ENCODE results near the gene SLC25A2. TPM values are rescaled to one million over a fixed set of nuclear protein-coding genes. Genes with fewer than 3 reads are reported as not detected.

The SLC25A2 gene
- polyA plus RNA-seq, 1 donor from 2014 or later: not detected

- Histone ChIP-seq H3K9me3 (ENCODE audit: low read length) (peaks cover 10% of the 10 kb centered on the region), H3K4me3 (ENCODE audit: low read length) (no peak overlapping the region), H3K4me2 (ENCODE audit: low read length) (no peak overlapping the region), H3K36me3 (ENCODE audit: insufficient read depth, low read length) (no peaks in the 10 kb centered on the region), H3K9me2 (ENCODE audit: insufficient read depth, low read length) (no peaks in the 10 kb centered on the region), H3K79me2 (replicated peaks; ENCODE audit: insufficient read depth, low read length) (no peaks in the 10 kb centered on the region), H3F3A (ENCODE audit: insufficient read depth, low read length, poor library complexity, severe bottlenecking) (no peaks in the 10 kb centered on the region), H3K9ac (ENCODE audit: low read length) (no peak overlapping the region), H3K27me3 (ENCODE audit: insufficient read depth, low read depth, low read length) (no peaks in the 10 kb centered on the region), H3K27ac (ENCODE audit: low read length) (no peak overlapping the region), H4K20me1 (ENCODE audit: insufficient read depth) (no peaks in the 10 kb centered on the region), H2AFZ (ENCODE audit: low read depth, low read length) (no peak overlapping the region)
- no peak for TF ChIP-seq TAF1 (IDR thresholded peaks at IDR 0.05; ENCODE audit: low read depth)
- TF ChIP-seq SMC3 (conservative IDR thresholded peaks at IDR 0.05; ENCODE audit: poor library complexity): no peak
- TF ChIP-seq EZH2 (IDR thresholded peaks at IDR 0.05; ENCODE audit: borderline replicate concordance, insufficient read depth, low read length, poor library complexity, severe bottlenecking): no peak
- no peak for TF ChIP-seq MXI1 (conservative IDR thresholded peaks at IDR 0.05; ENCODE audit: poor library complexity, severe bottlenecking)
- no peak for TF ChIP-seq REST (IDR thresholded peaks at IDR 0.05; ENCODE audit: borderline replicate concordance)
- no peak for TF ChIP-seq CTCF (IDR thresholded peaks at IDR 0.05; ENCODE audit: poor library complexity, severe bottlenecking)
- no peak for TF ChIP-seq RAD21 (conservative IDR thresholded peaks at IDR 0.05)
Measured at GRCh38 chr5:141345327-141345726, 41.5 kb upstream of the SLC25A2 start.

- H2AFZ ChIP-seq (ENCODE audit: low read depth, low read length): no peak overlapping the region
- TF ChIP-seq TAF1 (IDR thresholded peaks at IDR 0.05; ENCODE audit: low read depth) (no peak), REST (IDR thresholded peaks at IDR 0.05; ENCODE audit: borderline replicate concordance) (no peak), POLR2AphosphoS5 (IDR thresholded peaks at IDR 0.05) (no peak), RAD21 (conservative IDR thresholded peaks at IDR 0.05) (no peak)
- no peaks in the 10 kb centered on the region for H4K20me1 ChIP-seq (ENCODE audit: insufficient read depth)
- no peak overlapping the region for H3K9ac ChIP-seq (ENCODE audit: low read length)
- no peaks in the 10 kb centered on the region for H3K27me3 ChIP-seq (ENCODE audit: insufficient read depth, low read depth, low read length)
- no peaks in the 10 kb centered on the region for H3K36me3 ChIP-seq (ENCODE audit: insufficient read depth, low read length)
- no peaks in the 10 kb centered on the region for H3F3A ChIP-seq (ENCODE audit: insufficient read depth, low read length, poor library complexity, severe bottlenecking)
- H3K9me2 ChIP-seq (ENCODE audit: insufficient read depth, low read length): no peaks in the 10 kb centered on the region
- H3K4me3 ChIP-seq (ENCODE audit: low read length): no peak overlapping the region
- no peaks in the 10 kb centered on the region for H3K79me2 ChIP-seq (replicated peaks; ENCODE audit: insufficient read depth, low read length)
- no peak overlapping the region for H3K27ac ChIP-seq (ENCODE audit: low read length)
- peaks cover 10% of the 10 kb centered on the region for H3K9me3 ChIP-seq (ENCODE audit: low read length)
- no peak overlapping the region for H3K4me2 ChIP-seq (ENCODE audit: low read length)
Measured at GRCh38 chr5:141343953-141344463, 40.2 kb upstream of the SLC25A2 start.

Data from neural cell (in vitro differentiated cells).